ENCODE data around the gene TGM2. TPM values are rescaled to one million over a fixed set of nuclear protein-coding genes. Genes with fewer than 3 reads are reported as not detected.

TGM2 gene
- polyA plus RNA-seq, 1 donor from 2014 or later = 7.1 TPM

DNA sequence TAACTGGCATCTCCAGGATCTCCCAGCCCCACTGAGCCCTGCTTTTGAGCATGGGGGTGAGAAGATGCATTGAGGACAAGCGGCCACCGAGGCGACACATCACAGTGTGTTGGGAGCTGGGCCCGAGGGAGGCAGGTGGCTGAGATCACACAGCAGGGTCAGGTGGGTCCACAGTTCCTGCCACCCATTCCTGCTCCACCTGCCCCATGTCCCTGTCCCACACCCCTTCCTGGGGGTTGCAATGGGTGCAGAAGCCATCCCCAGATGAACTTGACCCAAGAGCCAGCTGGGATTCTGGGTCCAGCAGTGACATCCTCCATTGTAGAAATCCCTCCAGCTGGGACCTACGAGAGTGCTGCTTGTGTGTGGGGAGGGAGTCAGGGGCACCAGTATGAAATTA, 1.0 kb downstream of the TGM2 start:
- peak overlapping the region in 2 of 4 donors; percentile 43 to 76 for H3K4me3 Mint-ChIP-seq
- H3K36me3 Mint-ChIP-seq = no peaks in the 10 kb centered on the region
- H3K4me1 Mint-ChIP-seq = peaks cover 15 to 23% (median 15%) of the 10 kb centered on the region in 3 donors
- no peaks in the 10 kb centered on the region for H3K27me3 Mint-ChIP-seq
- H3K27ac Mint-ChIP-seq = no peak overlapping the region
- H3K9me3 Mint-ChIP-seq = no peaks in the 10 kb centered on the region

GRCh38 chr20:38162878-38163875, 1.9 kb downstream of the TGM2 start:
- Mint-ChIP-seq H3K36me3 (no peaks in the 10 kb centered on the region), H3K4me3 (peak overlapping the region in 2 of 4 donors; percentile 55 to 62), H3K9me3 (no peaks in the 10 kb centered on the region), H3K27me3 (no peaks in the 10 kb centered on the region), H3K27ac (peak overlapping the region in 2 of 3 donors; percentile 36 to 54), H3K4me1 (peaks cover 8 to 18% (median 8%) of the 10 kb centered on the region in 3 donors)

GRCh38 chr20:38162149-38162548, 2.9 kb downstream of the TGM2 start:
- Mint-ChIP-seq H3K27ac (peak overlapping the region in 1 of 3 donors; percentile 36), H3K36me3 (no peaks in the 10 kb centered on the region), H3K4me3 (peak overlapping the region in 1 of 4 donors; percentile 62), H3K9me3 (no peaks in the 10 kb centered on the region), H3K4me1 (peaks cover 8 to 18% (median 8%) of the 10 kb centered on the region in 3 donors), H3K27me3 (no peaks in the 10 kb centered on the region)

- no peak overlapping the region for H3K4me3 Mint-ChIP-seq
- H3K27me3 Mint-ChIP-seq = no peaks in the 10 kb centered on the region
- no peaks in the 10 kb centered on the region for H3K9me3 Mint-ChIP-seq
- H3K36me3 Mint-ChIP-seq = no peaks in the 10 kb centered on the region
- H3K27ac Mint-ChIP-seq = no peak overlapping the region
- peaks cover 8 to 18% (median 9%) of the 10 kb centered on the region in 3 donors for H3K4me1 Mint-ChIP-seq
Observed at GRCh38 chr20:38161412-38161774, 3.7 kb downstream of the TGM2 start.

GRCh38 chr20:38159957-38160756, 4.9 kb downstream of the TGM2 start:
- Mint-ChIP-seq H3K4me3 (no peak overlapping the region), H3K27me3 (no peaks in the 10 kb centered on the region), H3K4me1 (peaks cover 0 to 12% (median 1%) of the 10 kb centered on the region in 3 donors), H3K9me3 (no peaks in the 10 kb centered on the region), H3K36me3 (no peaks in the 10 kb centered on the region), H3K27ac (no peak overlapping the region)

- H3K27ac Mint-ChIP-seq = no peak overlapping the region
- peaks cover 0 to 13% (median 1%) of the 10 kb centered on the region in 3 donors for H3K4me1 Mint-ChIP-seq
- H3K27me3 Mint-ChIP-seq = no peaks in the 10 kb centered on the region
- no peaks in the 10 kb centered on the region for H3K9me3 Mint-ChIP-seq
- no peak overlapping the region for H3K4me3 Mint-ChIP-seq
- H3K36me3 Mint-ChIP-seq = no peaks in the 10 kb centered on the region
Observed at GRCh38 chr20:38159566-38159956, 5.5 kb downstream of the TGM2 start.

GRCh38 chr20:38158701-38159351, 6.2 kb downstream of the TGM2 start:
- Mint-ChIP-seq H3K4me3 (no peak overlapping the region), H3K27ac (no peak overlapping the region)

GRCh38 chr20:38157635-38158495, 7.2 kb downstream of the TGM2 start:
- no peak overlapping the region for H3K4me3 Mint-ChIP-seq
- peaks cover 5 to 18% (median 7%) of the 10 kb centered on the region in 3 donors for H3K4me1 Mint-ChIP-seq
- no peak overlapping the region for H3K27ac Mint-ChIP-seq
- H3K36me3 Mint-ChIP-seq = no peaks in the 10 kb centered on the region
- H3K27me3 Mint-ChIP-seq = no peaks in the 10 kb centered on the region
- H3K9me3 Mint-ChIP-seq = no peaks in the 10 kb centered on the region

More at GRCh38 chr20:38158701-38159351, 6.2 kb downstream of the TGM2 start:
- H3K9me3 Mint-ChIP-seq = no peaks in the 10 kb centered on the region
- H3K27me3 Mint-ChIP-seq = no peaks in the 10 kb centered on the region
- peaks cover 3 to 17% (median 6%) of the 10 kb centered on the region in 3 donors for H3K4me1 Mint-ChIP-seq
- no peaks in the 10 kb centered on the region for H3K36me3 Mint-ChIP-seq

DNA sequence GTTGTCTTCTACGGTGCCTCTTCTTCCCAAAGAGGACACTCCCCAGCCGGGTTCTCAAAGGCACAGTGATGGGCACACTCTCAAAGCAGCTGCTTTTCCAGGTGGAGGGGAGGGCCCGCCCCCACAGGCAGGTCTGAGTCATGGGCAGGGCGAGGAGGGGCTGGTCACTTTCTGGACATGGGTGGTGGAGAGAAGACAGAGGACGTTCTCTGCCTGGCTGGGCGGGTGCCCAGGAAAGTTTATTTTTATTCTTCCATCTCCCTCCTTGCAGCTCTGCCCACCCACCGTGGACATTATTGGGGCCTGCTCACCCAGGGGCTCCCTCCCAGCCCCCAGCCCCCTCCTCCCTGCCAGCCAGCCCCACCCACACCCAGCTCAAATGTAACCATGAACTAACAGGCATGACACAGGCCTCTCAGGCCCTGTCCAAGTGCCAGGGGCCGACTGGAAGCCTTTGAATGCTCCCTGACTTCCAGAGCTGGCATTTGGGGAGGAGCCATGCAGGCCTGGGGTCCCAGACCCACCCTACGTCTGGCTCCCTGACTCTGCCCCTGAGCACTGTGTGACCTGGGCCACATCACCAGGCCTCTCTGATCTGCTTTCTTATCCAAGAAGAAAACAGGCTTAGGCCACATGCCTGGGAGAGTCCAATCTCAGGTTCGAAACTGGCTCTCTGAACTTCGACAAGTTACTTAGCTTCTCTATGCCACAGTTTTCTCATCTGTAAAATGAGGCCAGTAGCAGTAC, 8.0 kb downstream of the TGM2 start:
- Mint-ChIP-seq H3K36me3 (no peaks in the 10 kb centered on the region), H3K4me1 (peaks cover 13 to 21% (median 15%) of the 10 kb centered on the region in 3 donors), H3K27ac (no peak overlapping the region), H3K9me3 (no peaks in the 10 kb centered on the region), H3K4me3 (no peak overlapping the region), H3K27me3 (no peaks in the 10 kb centered on the region)

GRCh38 chr20:38156280-38156679, 8.8 kb downstream of the TGM2 start:
- Mint-ChIP-seq H3K36me3 (no peaks in the 10 kb centered on the region), H3K4me3 (no peak overlapping the region), H3K27me3 (no peaks in the 10 kb centered on the region), H3K4me1 (peaks cover 16 to 27% (median 19%) of the 10 kb centered on the region in 3 donors), H3K9me3 (no peaks in the 10 kb centered on the region), H3K27ac (no peak overlapping the region)

DNA sequence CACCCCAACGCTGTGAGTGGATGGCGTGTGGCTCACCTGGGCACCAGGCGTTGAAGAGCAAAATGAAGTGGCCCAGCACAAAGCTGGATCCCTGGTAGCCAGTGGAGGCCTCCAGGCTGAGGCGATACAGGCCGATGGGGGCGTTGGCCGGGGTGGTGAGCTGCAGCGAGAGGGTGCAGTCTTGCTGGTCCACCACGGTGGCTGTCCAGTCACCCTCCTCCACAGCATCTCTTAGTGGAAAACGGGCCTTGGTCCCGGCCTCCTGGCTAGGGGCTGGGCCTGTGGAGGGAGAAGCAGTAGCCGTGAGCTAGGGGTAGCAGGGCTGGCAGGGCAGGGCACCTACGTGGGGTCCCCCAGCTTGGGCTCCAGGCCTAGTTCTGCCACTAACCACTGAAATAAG, 9.3 kb downstream of the TGM2 start:
- Mint-ChIP-seq H3K27ac (no peak overlapping the region), H3K36me3 (no peaks in the 10 kb centered on the region), H3K4me1 (peaks cover 16 to 27% (median 19%) of the 10 kb centered on the region in 3 donors), H3K4me3 (no peak overlapping the region), H3K9me3 (no peaks in the 10 kb centered on the region), H3K27me3 (no peaks in the 10 kb centered on the region)

DNA sequence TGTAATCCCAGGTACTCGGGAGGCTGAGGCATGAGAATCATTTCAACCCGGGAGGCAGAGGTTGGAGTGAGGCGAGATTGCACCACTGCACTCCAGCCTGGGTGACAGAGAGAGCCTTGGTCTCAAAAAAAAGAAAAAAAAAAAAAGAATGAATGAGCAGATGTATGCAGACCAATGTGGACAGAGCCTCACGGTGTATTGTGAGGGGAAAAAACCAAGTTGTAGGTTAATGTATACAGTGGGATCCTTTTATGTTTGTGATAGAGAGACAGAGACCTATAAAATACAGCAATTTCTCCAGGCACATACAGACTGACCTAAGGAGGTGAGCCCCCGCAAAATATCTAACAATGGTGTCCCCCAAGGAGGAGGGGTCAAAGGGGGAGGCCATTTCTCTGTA, 11.7 kb downstream of the TGM2 start:
- no peak overlapping the region for H3K27ac Mint-ChIP-seq
- no peaks in the 10 kb centered on the region for H3K9me3 Mint-ChIP-seq
- no peaks in the 10 kb centered on the region for H3K36me3 Mint-ChIP-seq
- peaks cover 16 to 22% (median 19%) of the 10 kb centered on the region in 3 donors for H3K4me1 Mint-ChIP-seq
- H3K4me3 Mint-ChIP-seq = no peak overlapping the region
- H3K27me3 Mint-ChIP-seq = no peaks in the 10 kb centered on the region

DNA sequence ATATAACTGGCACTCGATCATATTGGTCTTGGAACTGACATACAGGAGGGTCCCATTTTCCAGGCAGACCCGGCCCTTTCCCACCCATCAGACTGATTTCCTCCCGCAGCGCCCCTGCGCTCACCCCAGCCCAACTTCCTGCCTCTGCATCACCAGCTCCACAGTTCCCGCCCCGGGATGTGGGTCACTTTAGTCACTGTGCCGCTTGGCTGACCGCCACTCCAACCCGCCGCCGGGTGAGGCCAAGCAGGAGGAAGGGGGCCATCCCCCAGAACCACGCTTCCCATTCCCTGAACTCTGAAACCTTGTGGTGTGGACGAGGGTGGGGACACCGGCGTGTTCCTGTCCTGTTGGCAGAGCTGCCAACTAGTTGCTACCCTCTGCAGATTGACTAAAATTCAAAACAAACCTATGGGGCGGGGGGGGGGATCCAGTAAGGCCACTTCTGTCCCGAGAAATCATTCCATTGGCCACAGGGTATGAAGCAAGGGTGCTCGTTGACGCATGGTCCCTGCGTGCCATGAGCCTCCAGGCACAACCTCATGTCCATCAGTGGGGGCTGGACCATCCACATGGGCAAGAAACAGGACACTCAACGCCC, 12.3 kb downstream of the TGM2 start:
- Mint-ChIP-seq H3K36me3 (no peaks in the 10 kb centered on the region), H3K27ac (peak overlapping the region; percentile 19 to 76 (median 64)), H3K27me3 (no peaks in the 10 kb centered on the region), H3K9me3 (no peaks in the 10 kb centered on the region), H3K4me3 (peak overlapping the region; percentile 53 to 85 (median 63)), H3K4me1 (peaks cover 16 to 22% (median 19%) of the 10 kb centered on the region in 3 donors)
